Neural progenitor cell (in vitro differentiated cells): ENCODE measurements around the gene ZMYND10. TPM values are rescaled to one million over a fixed set of nuclear protein-coding genes. Genes with fewer than 3 reads are reported as not detected.

Experiments
- DNase-seq: peaks from one replicate; pipeline ENCODE4 v3.0.0-alpha.2; 2016; ENCODE audit warnings: low spot score
- H2AFZ ChIP-seq: fragments of 200-600 bp; sonication (generic); replicated peaks from 2 replicates; pipeline ENCODE4 v1.6.1; 2016; ENCODE audit warnings: antibody characterized with exemption
- H3F3A ChIP-seq: fragments of 200-600 bp; sonication (generic); 2 replicates; pipeline ENCODE4 v1.6.1; 2016; ENCODE audit warnings: antibody characterized with exemption, low read depth
- H3K27ac ChIP-seq: fragments of 200-600 bp; sonication (generic); 2 replicates; pipeline ENCODE4 v1.5.1; 2016; ENCODE audit warnings: mild to moderate bottlenecking
- H3K27me3 ChIP-seq: fragments of 200-600 bp; sonication (generic); 2 replicates; pipeline ENCODE4 v1.6.1; 2016; ENCODE audit warnings: mild to moderate bottlenecking, moderate library complexity
- H3K36me3 ChIP-seq: fragments of 200-600 bp; sonication (generic); 2 replicates; pipeline ENCODE4 v1.5.1; 2016
- H3K4me1 ChIP-seq: fragments of 200-600 bp; sonication (generic); 2 replicates; pipeline ENCODE4 v1.6.1; 2016; ENCODE audit warnings: mixed run types
- H3K4me2 ChIP-seq: fragments of 200-600 bp; sonication (generic); 2 replicates; pipeline ENCODE4 v1.6.1; 2016
- H3K4me3 ChIP-seq: fragments of 200-600 bp; sonication (generic); 2 replicates; pipeline ENCODE4 v1.5.1; 2016
- H3K79me2 ChIP-seq: fragments of 200-600 bp; sonication (generic); 2 replicates; pipeline ENCODE4 v1.6.1; 2016; ENCODE audit warnings: low read depth
- H3K9ac ChIP-seq: fragments of 200-600 bp; sonication (generic); 2 replicates; pipeline ENCODE4 v1.6.1; 2016
- H3K9me3 ChIP-seq: fragments of 200-600 bp; sonication (generic); 2 replicates; pipeline ENCODE4 v1.5.1; 2016; ENCODE audit warnings: low read depth
- H4K20me1 ChIP-seq: fragments of 200-600 bp; sonication (generic); 2 replicates; pipeline ENCODE4 v1.6.1; 2016; ENCODE audit warnings: low read depth
- H3K27ac Mint-ChIP-seq: 3 replicates; pipeline ENCODE4 v1.8.0; 2021; ENCODE audit warnings: mixed read lengths
- H3K27me3 Mint-ChIP-seq: 2 replicates; pipeline ENCODE4 v1.8.0; 2022; ENCODE audit warnings: low read depth, mild to moderate bottlenecking, inconsistent platforms, moderate library complexity, mixed read lengths; ENCODE audit not compliant: insufficient read depth
- H3K36me3 Mint-ChIP-seq: 3 replicates; pipeline ENCODE4 v1.8.0; 2021; ENCODE audit warnings: mixed read lengths
- H3K4me1 Mint-ChIP-seq: 3 replicates; pipeline ENCODE4 v1.8.0; 2021; ENCODE audit warnings: mixed read lengths
- H3K4me3 Mint-ChIP-seq: 3 replicates; pipeline ENCODE4 v1.8.0; 2021; ENCODE audit warnings: mild to moderate bottlenecking, moderate library complexity, mixed read lengths
- H3K9me3 Mint-ChIP-seq: 3 replicates; pipeline ENCODE4 v1.8.0; 2020; ENCODE audit warnings: mixed read lengths
- CTCF ChIP-seq: fragments of 200-600 bp; sonication (generic); IDR thresholded peaks from 2 replicates; pipeline ENCODE4 v1.5.1; 2017; ENCODE audit warnings: antibody characterized with exemption, mild to moderate bottlenecking
- EZH2 ChIP-seq: fragments of 200-600 bp; sonication (generic); IDR thresholded peaks from 2 replicates; pipeline ENCODE4 v1.6.1; 2017; ENCODE audit warnings: antibody characterized with exemption, mild to moderate bottlenecking, moderate library complexity
- EZH2phosphoT487 ChIP-seq: fragments of 200-600 bp; sonication (generic); IDR thresholded peaks from 2 replicates; pipeline ENCODE4 v1.6.1; 2017; ENCODE audit warnings: antibody characterized with exemption
- total RNA-seq: library from RNA; depleted of rRNA; stranded (reverse); fragments of >200 nt; gene quantifications from 2 replicates; pipeline ENCODE4 v1.2.3, GENCODE V29; 2015; ENCODE audit warnings: low replicate concordance

Gene ZMYND10
- total RNA-seq, 1 donor from 2014 or later, result 0.37 TPM

- Mint-ChIP-seq H3K36me3 (peaks cover 7% of the 10 kb centered on the region), H3K9me3 (no peaks in the 10 kb centered on the region), H3K27me3 (peaks cover 6% of the 10 kb centered on the region), H3K27ac (peak within 1 kb of the TSS; percentile 83), H3K4me3 (peak within 1 kb of the TSS; percentile 95), H3K4me1 (peaks cover 39% of the 10 kb centered on the region)
- peaks cover 17% of the 10 kb centered on the region for H3K4me1 ChIP-seq
- H3K36me3 ChIP-seq, result no peaks in the 10 kb centered on the region
- H4K20me1 ChIP-seq, result peaks cover 38% of the 10 kb centered on the region
- H2AFZ ChIP-seq, result peak within 1 kb of the TSS; percentile 93
- peak within 1 kb of the TSS; percentile 96 for H3K9ac ChIP-seq
- H3K27ac ChIP-seq, result no peak within 1 kb of the TSS
- DNase-seq, result peak; percentile 98
- H3K79me2 ChIP-seq, result peaks cover 36% of the 10 kb centered on the region
- peak within 1 kb of the TSS; percentile 79 for H3K4me3 ChIP-seq
- peak within 1 kb of the TSS; percentile 92 for H3K4me2 ChIP-seq
- TF ChIP-seq EZH2phosphoT487, result no peak
- TF ChIP-seq CTCF, result no peak
- TF ChIP-seq EZH2, result no peak
- H3K27me3 ChIP-seq, result peaks cover 7% of the 10 kb centered on the region
- H3F3A ChIP-seq, result no peaks in the 10 kb centered on the region
- H3K9me3 ChIP-seq, result no peaks in the 10 kb centered on the region
These were observed 13.6 kb upstream of the ZMYND10 start, which contains the start of gene TMEM115 for GRCh38 chr3:50358911-50359759. TSS of gene TMEM115 (minus strand) at chr3:50359521. CDS start at chr3:50359063, 458 bp downstream.

GRCh38 chr3:50358355-50358910 lies 12.9 kb upstream of the ZMYND10 start:
- Mint-ChIP-seq H3K4me3 (peak overlapping the region; percentile 95), H3K27ac (peak overlapping the region; percentile 79), H3K4me1 (peaks cover 38% of the 10 kb centered on the region), H3K9me3 (no peaks in the 10 kb centered on the region), H3K27me3 (peaks cover 7% of the 10 kb centered on the region), H3K36me3 (peaks cover 7% of the 10 kb centered on the region)
- H3K4me2 ChIP-seq, result peak overlapping the region; percentile 92
- H3K9ac ChIP-seq, result peak overlapping the region; percentile 96
- H4K20me1 ChIP-seq, result peaks cover 38% of the 10 kb centered on the region
- peaks cover 2% of the 10 kb centered on the region for H3K27me3 ChIP-seq
- no peak for DNase-seq
- peaks cover 36% of the 10 kb centered on the region for H3K79me2 ChIP-seq
- TF ChIP-seq CTCF (no peak), EZH2 (no peak), EZH2phosphoT487 (no peak)
- no peak overlapping the region for H2AFZ ChIP-seq
- H3K36me3 ChIP-seq, result no peaks in the 10 kb centered on the region
- no peaks in the 10 kb centered on the region for H3K9me3 ChIP-seq
- peak overlapping the region; percentile 79 for H3K4me3 ChIP-seq
- H3K4me1 ChIP-seq, result peaks cover 17% of the 10 kb centered on the region
- no peak overlapping the region for H3K27ac ChIP-seq
- H3F3A ChIP-seq, result no peaks in the 10 kb centered on the region

DNA sequence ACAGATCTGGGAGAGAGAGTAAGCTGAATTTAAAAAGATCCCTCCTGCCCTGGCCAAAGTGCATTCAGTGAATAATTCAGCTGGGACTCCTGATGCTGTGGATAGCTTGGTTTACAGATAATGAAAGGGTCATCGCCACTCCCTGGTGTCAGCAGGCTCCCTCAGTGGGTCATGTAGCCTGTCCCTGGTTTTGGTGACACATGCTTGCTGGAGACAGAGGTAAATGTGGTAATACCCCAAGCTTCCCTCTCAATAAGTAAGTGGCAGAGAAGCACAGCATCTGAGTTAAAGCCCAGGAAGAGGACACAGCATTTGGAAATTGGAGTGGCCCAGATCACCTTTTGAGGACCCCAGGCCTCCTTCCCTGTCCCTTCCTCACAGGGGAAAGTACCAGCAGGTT lies 11.9 kb upstream of the ZMYND10 start:
- Mint-ChIP-seq H3K36me3 (peaks cover 7% of the 10 kb centered on the region), H3K27me3 (peaks cover 12% of the 10 kb centered on the region), H3K4me3 (peak overlapping the region; percentile 95), H3K9me3 (no peaks in the 10 kb centered on the region), H3K27ac (no peak overlapping the region), H3K4me1 (peaks cover 38% of the 10 kb centered on the region)
- H3K4me1 ChIP-seq, result peaks cover 17% of the 10 kb centered on the region
- TF ChIP-seq EZH2phosphoT487 (no peak), CTCF (no peak), EZH2 (no peak)
- no peak overlapping the region for H3K27ac ChIP-seq
- H3K36me3 ChIP-seq, result no peaks in the 10 kb centered on the region
- H3F3A ChIP-seq, result peaks cover 7% of the 10 kb centered on the region
- H3K4me3 ChIP-seq, result peak overlapping the region; percentile 79
- H4K20me1 ChIP-seq, result peaks cover 38% of the 10 kb centered on the region
- no peaks in the 10 kb centered on the region for H3K27me3 ChIP-seq
- H2AFZ ChIP-seq, result no peak overlapping the region
- H3K9me3 ChIP-seq, result no peaks in the 10 kb centered on the region
- peaks cover 36% of the 10 kb centered on the region for H3K79me2 ChIP-seq
- peak overlapping the region; percentile 92 for H3K4me2 ChIP-seq
- peak overlapping the region; percentile 96 for H3K9ac ChIP-seq
- DNase-seq, result no peak
